GM23338 (cell line): Measurements from ENCODE around the gene ZNF354C.

Source experiments
- CREB1 ChIP-seq: fragments of 250-450 bp; sonication (Bioruptor Pico); IDR thresholded peaks from 2 replicates; pipeline ENCODE4 v1.5.0; 2020; ENCODE audit warnings: low read depth, mild to moderate bottlenecking, moderate library complexity
- EZH2 ChIP-seq: fragments of 200-600 bp; sonication (generic); IDR thresholded peaks from one replicate; pipeline ENCODE4 v1.8.0; 2017; ENCODE audit warnings: antibody characterized with exemption, mild to moderate bottlenecking, low read depth; ENCODE audit not compliant: unreplicated experiment
- EZH2phosphoT487 ChIP-seq: fragments of 200-600 bp; sonication (generic); IDR thresholded peaks from one replicate; pipeline ENCODE4 v1.8.1; 2018; ENCODE audit warnings: antibody characterized with exemption; ENCODE audit not compliant: unreplicated experiment
- JUNB ChIP-seq: IDR thresholded peaks from one replicate; pipeline ENCODE4 v1.6.1; 2016; ENCODE audit warnings: antibody characterized with exemption; ENCODE audit not compliant: unreplicated experiment
- NANOG ChIP-seq: IDR thresholded peaks from 2 replicates; pipeline ENCODE4 v1.6.1; 2016; ENCODE audit warnings: antibody characterized with exemption, borderline replicate concordance
- POLR2AphosphoS5 ChIP-seq: IDR thresholded peaks from 2 replicates; pipeline ENCODE4 v1.6.1; 2016; ENCODE audit warnings: antibody characterized with exemption, low read depth
- REST ChIP-seq: IDR thresholded peaks from one replicate; pipeline ENCODE4 v1.6.1; 2018; ENCODE audit warnings: antibody characterized with exemption; ENCODE audit not compliant: unreplicated experiment
- STAT1 ChIP-seq: IDR thresholded peaks from one replicate; pipeline ENCODE4 v1.6.1; 2016; ENCODE audit warnings: antibody characterized with exemption; ENCODE audit not compliant: unreplicated experiment
- ZNF114 ChIP-seq: fragments of 250-450 bp; sonication (Bioruptor Pico); IDR thresholded peaks from 2 replicates; pipeline ENCODE4 v1.5.0; 2020; ENCODE audit warnings: mild to moderate bottlenecking, moderate library complexity
- ZNF331 ChIP-seq: fragments of 250-450 bp; sonication (Bioruptor Pico); IDR thresholded peaks from 2 replicates; pipeline ENCODE4 v1.5.0; 2020; ENCODE audit warnings: low read depth, mild to moderate bottlenecking, moderate library complexity
- TF ChIP-seq, protein P1 (sequence below), 2 experiments: fragments of 200-600 bp in 1 of 2; sonication (generic) in 1 of 2; conservative IDR thresholded peaks; 2 replicates each; pipeline versions ENCODE4 v1.5.1 to v1.6.1; 2016 to 2017; ENCODE audit warnings: antibody characterized with exemption in 2 of 2, low read depth in 2 of 2, mild to moderate bottlenecking in 2 of 2, moderate library complexity in 1 of 2

GRCh38 chr5:179120951-179121666 is 60.9 kb downstream of the ZNF354C start:
- TF ChIP-seq POLR2AphosphoS5: no peak
- TF ChIP-seq, protein P1, sequence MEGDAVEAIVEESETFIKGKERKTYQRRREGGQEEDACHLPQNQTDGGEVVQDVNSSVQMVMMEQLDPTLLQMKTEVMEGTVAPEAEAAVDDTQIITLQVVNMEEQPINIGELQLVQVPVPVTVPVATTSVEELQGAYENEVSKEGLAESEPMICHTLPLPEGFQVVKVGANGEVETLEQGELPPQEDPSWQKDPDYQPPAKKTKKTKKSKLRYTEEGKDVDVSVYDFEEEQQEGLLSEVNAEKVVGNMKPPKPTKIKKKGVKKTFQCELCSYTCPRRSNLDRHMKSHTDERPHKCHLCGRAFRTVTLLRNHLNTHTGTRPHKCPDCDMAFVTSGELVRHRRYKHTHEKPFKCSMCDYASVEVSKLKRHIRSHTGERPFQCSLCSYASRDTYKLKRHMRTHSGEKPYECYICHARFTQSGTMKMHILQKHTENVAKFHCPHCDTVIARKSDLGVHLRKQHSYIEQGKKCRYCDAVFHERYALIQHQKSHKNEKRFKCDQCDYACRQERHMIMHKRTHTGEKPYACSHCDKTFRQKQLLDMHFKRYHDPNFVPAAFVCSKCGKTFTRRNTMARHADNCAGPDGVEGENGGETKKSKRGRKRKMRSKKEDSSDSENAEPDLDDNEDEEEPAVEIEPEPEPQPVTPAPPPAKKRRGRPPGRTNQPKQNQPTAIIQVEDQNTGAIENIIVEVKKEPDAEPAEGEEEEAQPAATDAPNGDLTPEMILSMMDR (conservative IDR thresholded peaks at IDR 0.05; ENCODE audit: low read depth in 2 of 2): no peak
- no peak for TF ChIP-seq JUNB
- TF ChIP-seq CREB1 (CRISPR knock-in tag): no peak
- TF ChIP-seq EZH2: no peak
- TF ChIP-seq ZNF114: no peak
- no peak for TF ChIP-seq REST
- TF ChIP-seq EZH2phosphoT487: no peak
- no peak for TF ChIP-seq ZNF331 (CRISPR knock-in tag)
- TF ChIP-seq NANOG: no peak
- no peak for TF ChIP-seq STAT1
